ENCODE data around the gene NRARP.
A peak's percentile ranks its signal among the peaks of the same experiment; 100 is the strongest.
"Not testable (repeated sequence)": the region's sequence is repeated elsewhere in the genome, so short reads cannot be mapped to it uniquely, and the experiment has no call there.

The NRARP gene

DNA sequence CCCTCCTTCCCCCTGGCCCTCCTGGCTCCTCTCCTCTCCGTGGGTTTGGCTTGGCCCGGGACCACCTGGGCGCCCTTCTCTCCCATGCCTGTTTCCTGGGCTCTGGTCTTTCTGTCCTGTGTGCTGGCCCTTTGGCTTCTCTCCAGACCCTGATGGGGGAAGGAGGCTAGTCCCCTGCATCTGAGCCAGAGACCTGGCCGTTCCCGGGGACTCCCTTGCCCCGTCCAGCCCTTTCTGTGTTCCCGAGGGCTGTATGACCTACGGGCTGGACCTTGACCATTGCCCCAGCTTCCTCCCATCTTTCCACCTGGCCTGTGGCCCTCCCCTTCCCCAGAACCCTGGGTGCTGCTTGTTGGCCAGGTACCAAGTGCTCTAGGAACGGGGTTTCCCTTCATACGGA, 38.6 kb downstream of the NRARP start:
- Histone ChIP-seq H3K9ac (no peak overlapping the region; a peak in 1 of 22 replicates), H3K4me2 (no peak overlapping the region), H4K20me1 (peaks cover 0 to 65% (median 19%) of the 10 kb centered on the region in 11 experiments; a peak in 17 of 22 replicates), H3K27me3 (no peaks in the 10 kb centered on the region), H3K36me3 (peaks cover 64 to 84% (median 76%) of the 10 kb centered on the region in 11 experiments), H3K4me3 (no peak overlapping the region), H3K27ac (no peak overlapping the region), H3K9me3 (replicated peaks in 1 of 11) (no peaks in the 10 kb centered on the region), H3K4me1 (peaks cover 17 to 36% (median 26%) of the 10 kb centered on the region in 10 experiments)
- no peak for TF ChIP-seq Cebpa-rat (IDR thresholded peaks at IDR 0.05)

DNA sequence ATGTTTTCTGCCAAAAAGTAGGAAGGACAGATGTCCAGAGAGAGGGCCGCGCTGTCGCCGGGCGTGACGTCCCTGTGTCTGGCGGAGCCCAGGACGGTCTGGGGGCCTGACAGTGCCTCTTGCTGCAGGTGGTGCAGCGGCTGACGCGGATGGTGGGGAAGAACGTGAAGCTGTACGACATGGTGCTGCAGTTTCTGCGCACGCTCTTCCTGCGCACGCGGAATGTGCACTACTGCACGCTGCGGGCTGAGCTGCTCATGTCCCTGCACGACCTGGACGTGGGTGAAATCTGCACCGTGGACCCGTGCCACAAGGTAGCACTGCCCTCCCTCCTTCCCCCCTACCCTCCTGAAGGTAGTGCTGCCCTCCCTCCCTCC, 39.2 kb downstream of the NRARP start:
- H3K4me3 ChIP-seq, result no peak overlapping the region
- H3K4me2 ChIP-seq, result no peak overlapping the region
- peaks cover 0 to 65% (median 19%) of the 10 kb centered on the region in 11 experiments; a peak in 15 of 22 replicates for H4K20me1 ChIP-seq
- H3K27me3 ChIP-seq, result no peaks in the 10 kb centered on the region
- TF ChIP-seq Cebpa-rat (IDR thresholded peaks at IDR 0.05), result no peak
- H3K27ac ChIP-seq, result no peak overlapping the region
- peaks cover 15 to 34% (median 23%) of the 10 kb centered on the region in 10 experiments for H3K4me1 ChIP-seq
- H3K36me3 ChIP-seq, result peaks cover 64 to 87% (median 77%) of the 10 kb centered on the region in 11 experiments
- no peak overlapping the region for H3K9ac ChIP-seq
- H3K9me3 ChIP-seq (replicated peaks in 1 of 11), result no peaks in the 10 kb centered on the region

DNA sequence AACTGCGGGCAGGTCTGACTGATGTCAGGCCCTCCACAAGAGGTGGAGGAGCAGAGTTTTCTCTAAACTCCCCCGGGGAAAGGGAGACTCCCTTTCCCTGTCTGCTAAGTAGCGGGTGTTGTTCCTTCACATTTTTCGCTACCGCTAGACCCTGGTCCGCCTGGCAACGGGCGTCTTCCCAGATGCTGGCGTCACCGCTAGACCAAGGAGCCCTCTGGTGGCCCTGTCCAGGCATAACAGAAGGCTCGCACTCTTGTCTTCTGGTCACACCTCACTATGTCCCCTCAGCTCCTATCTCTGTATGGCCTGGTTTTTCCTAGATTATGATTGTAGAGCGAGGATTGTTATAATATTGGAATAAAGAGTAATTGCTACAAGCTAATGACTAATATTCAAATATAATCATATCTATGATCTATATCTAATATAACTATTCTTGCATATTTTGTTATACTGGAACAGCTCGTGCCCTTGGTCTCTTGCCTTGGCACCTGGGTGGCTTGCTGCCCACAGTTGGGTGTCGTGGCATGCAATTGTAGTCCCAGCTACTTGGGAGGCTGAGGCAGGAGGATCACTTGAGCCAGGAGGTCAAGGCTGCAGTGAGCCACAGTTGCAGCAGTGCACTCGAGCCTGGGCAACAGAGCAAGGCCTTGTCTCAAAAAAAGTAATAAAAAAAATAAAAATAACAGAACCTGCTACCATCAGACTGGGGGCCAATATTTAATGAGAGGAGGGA, 39.7 kb downstream of the NRARP start:
- Histone ChIP-seq H4K20me1 (peaks cover 0 to 65% (median 19%) of the 10 kb centered on the region in 11 experiments; a peak in 15 of 22 replicates), H3K36me3 (peaks cover 58 to 87% (median 74%) of the 10 kb centered on the region in 11 experiments), H3K4me1 (peaks cover 14 to 34% (median 23%) of the 10 kb centered on the region in 10 experiments)
- not testable (repeated sequence) for H3K27me3 ChIP-seq; H3K27ac ChIP-seq; H3K9ac ChIP-seq; H3K4me2 ChIP-seq; H3K9me3 ChIP-seq (replicated peaks in 1 of 11); H3K4me3 ChIP-seq

DNA sequence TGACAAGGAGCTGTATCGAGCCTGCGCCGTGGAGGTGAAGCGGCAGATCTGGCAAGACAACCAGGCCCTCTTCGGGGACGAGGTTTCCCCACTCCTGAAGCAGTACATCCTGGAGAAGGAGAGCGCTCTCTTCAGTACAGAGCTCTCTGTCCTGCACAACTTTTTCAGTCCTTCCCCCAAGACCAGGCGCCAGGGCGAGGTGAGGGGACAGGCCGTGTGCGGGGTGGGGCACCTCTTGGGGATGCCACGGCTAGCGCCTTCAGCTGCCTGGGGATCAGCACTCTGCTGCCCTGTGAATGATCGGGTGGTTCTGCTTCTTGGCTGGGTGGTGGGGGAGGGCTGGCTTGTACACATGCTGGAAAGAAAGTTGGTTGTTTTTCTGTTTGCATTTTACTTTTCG, 45.2 kb downstream of the NRARP start:
- H3K4me2 ChIP-seq, result peak overlapping the region; percentile 94 to 100 (median 98)
- no peak for TF ChIP-seq Cebpa-rat (IDR thresholded peaks at IDR 0.05)
- H3K9ac ChIP-seq, result peak overlapping the region; percentile 83 to 97 (median 90)
- peak overlapping the region; percentile 86 to 100 (median 97) for H3K4me3 ChIP-seq
- peaks cover 43 to 64% (median 52%) of the 10 kb centered on the region in 10 experiments for H3K4me1 ChIP-seq
- peaks cover 27 to 52% (median 43%) of the 10 kb centered on the region in 11 experiments for H3K36me3 ChIP-seq
- peaks cover 12 to 44% (median 20%) of the 10 kb centered on the region in 11 experiments; a peak in 20 of 22 replicates for H4K20me1 ChIP-seq
- no peaks in the 10 kb centered on the region for H3K27me3 ChIP-seq
- H3K9me3 ChIP-seq (replicated peaks in 1 of 11), result no peaks in the 10 kb centered on the region
- 0 out of 22 replicates have a peak overlapping the region, but pooled peaks of 3 of the 11 experiments have one; percentile 80 to 90 (median 84) for H3K27ac ChIP-seq

DNA sequence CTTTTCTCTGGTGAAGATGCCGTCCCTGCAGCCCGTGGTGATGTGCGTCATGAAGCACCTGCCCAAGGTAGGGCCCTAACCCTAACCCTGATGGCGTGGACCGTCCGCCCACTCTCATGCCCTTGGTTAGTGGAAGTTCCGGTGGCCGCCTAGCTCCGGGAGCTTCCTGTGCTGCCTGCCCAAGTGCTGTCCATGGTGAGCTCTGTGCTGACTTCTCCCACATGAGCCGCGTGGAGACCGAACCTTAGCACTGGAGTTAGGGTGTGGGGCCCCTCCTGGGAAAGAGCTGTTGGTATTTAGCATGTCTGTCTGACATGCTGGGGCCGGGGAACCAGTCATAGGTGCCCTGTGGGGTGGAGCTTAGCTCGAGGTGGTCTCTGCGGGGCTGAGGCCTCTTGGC, 45.7 kb downstream of the NRARP start:
- no peak for TF ChIP-seq Cebpa-rat (IDR thresholded peaks at IDR 0.05)
- Histone ChIP-seq H4K20me1 (peaks cover 12 to 41% (median 20%) of the 10 kb centered on the region in 11 experiments; a peak in 20 of 22 replicates), H3K4me3 (peak overlapping the region; percentile 86 to 100 (median 97)), H3K4me2 (peak overlapping the region; percentile 94 to 100 (median 98)), H3K9ac (peak overlapping the region; percentile 83 to 97 (median 90)), H3K9me3 (replicated peaks in 1 of 11) (no peaks in the 10 kb centered on the region), H3K27me3 (no peaks in the 10 kb centered on the region), H3K27ac (peak overlapping the region in 5 of 11 experiments; percentile 80 to 91 (median 89); a peak in 7 of 22 replicates), H3K4me1 (peaks cover 43 to 64% (median 52%) of the 10 kb centered on the region in 10 experiments), H3K36me3 (peaks cover 24 to 47% (median 38%) of the 10 kb centered on the region in 11 experiments)

DNA sequence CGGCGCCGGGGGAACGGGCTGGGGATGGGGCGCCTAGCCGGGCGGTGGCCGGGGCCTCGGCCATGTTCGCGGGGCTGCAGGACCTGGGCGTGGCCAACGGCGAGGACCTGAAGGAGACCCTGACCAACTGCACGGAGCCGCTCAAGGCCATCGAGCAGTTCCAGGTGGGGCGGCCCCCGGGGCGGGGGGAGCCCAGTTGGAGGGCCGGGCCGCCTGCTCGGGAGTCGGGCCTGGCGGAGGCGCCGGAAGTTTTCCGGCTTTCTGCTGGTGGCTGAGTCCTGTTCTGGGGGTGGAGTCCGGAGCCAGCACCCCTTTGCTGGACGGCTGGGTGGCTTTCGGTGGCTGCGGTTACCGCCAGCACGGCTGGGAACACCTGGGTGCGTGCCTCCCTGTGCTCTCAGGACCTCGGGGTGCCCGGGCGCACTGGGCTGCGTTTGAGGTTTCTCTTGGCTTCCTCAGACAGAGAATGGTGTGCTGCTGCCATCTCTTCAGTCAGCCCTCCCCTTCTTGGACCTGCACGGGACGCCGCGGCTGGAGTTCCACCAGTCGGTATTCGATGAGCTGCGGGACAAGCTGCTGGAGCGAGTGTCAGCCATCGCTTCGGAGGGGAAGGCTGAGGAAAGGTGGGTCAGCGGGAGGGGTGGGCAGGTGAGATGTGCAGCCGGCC, 46.5 kb downstream of the NRARP start:
- H4K20me1 ChIP-seq, result peaks cover 12 to 41% (median 20%) of the 10 kb centered on the region in 11 experiments; a peak in 20 of 22 replicates
- peak overlapping the region; percentile 83 to 97 (median 90) for H3K9ac ChIP-seq
- peak overlapping the region; percentile 86 to 100 (median 97) for H3K4me3 ChIP-seq
- no peak for TF ChIP-seq Cebpa-rat (IDR thresholded peaks at IDR 0.05)
- H3K27ac ChIP-seq, result peak overlapping the region; percentile 42 to 91 (median 85); a peak in 21 of 22 replicates
- no peaks in the 10 kb centered on the region for H3K27me3 ChIP-seq
- peaks cover 22 to 40% (median 30%) of the 10 kb centered on the region in 11 experiments for H3K36me3 ChIP-seq
- peak overlapping the region; percentile 94 to 100 (median 98) for H3K4me2 ChIP-seq
- H3K9me3 ChIP-seq (replicated peaks in 1 of 11), result no peaks in the 10 kb centered on the region
- peaks cover 43 to 68% (median 56%) of the 10 kb centered on the region in 10 experiments for H3K4me1 ChIP-seq

DNA sequence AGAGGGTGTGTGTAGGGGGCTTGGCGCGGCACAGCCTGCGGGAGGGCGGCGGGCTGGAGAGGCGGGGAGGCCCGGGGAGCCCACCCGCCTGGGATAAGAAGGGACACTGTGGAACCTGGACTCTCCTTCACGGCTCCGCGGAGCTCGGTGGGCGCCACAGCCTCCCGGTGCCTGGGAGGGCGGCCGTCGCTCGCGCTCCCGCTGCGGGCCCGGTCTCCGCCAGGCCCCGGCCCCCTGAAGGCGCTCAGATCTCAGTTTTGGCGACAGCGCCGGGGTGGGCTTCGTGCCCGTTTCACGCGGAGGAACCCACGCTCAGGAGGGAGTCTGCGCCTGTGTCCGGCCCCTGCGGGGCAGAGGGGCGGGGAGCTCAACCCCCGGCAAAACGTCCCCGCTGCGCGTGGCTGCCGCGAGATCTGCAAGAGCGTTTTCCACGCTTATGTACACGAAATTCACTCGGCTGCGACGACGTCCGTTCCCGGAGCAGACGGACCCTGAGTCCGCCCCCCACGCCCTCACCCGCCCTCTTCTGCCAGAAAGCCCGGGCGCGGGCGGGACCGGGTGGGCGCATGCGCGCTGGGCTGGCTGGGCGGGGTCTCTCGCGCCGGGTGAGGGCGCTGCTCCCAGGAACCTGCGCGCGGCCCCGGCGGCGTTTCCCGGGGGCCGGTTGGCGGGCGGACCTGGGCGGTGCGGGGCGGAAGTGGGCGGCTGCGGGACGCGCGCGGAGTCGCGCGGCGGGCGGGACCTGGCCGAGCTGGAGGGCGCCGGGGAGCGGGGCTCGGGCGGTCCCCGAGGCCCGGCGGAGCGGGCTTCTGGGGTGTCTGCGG, 47.2 kb downstream of the NRARP start, which contains the start of gene NELFB:
Gene NELFB, plus strand, starts transcription at position 704 of the 824 bp plus-strand sequence.
- Histone ChIP-seq H3K27me3 (no peaks in the 10 kb centered on the region), H4K20me1 (peaks cover 12 to 41% (median 20%) of the 10 kb centered on the region in 11 experiments; a peak in 20 of 22 replicates)

More for the DNA sequence above, 47.2 kb downstream of the NRARP start, which contains the start of gene NELFB:
- Histone ChIP-seq H3K9ac (peak within 1 kb of the TSS; percentile 83 to 97 (median 90)), H3K4me2 (peak within 1 kb of the TSS; percentile 96 to 100 (median 99)), H3K27ac (peak within 1 kb of the TSS; percentile 42 to 91 (median 85); a peak in 21 of 22 replicates), H3K36me3 (peaks cover 22 to 38% (median 30%) of the 10 kb centered on the region in 11 experiments), H3K4me3 (peak within 1 kb of the TSS; percentile 86 to 100 (median 97)), H3K9me3 (replicated peaks in 1 of 11) (no peaks in the 10 kb centered on the region), H3K4me1 (peaks cover 43 to 74% (median 59%) of the 10 kb centered on the region in 10 experiments)
- TF ChIP-seq Cebpa-rat (IDR thresholded peaks at IDR 0.05), result no peak
